ENCODE results near the gene SNRNP27. TPM values are rescaled to one million over a fixed set of nuclear protein-coding genes. Genes with fewer than 3 reads are reported as not detected.
A peak's percentile ranks its signal among the peaks of the same experiment; 100 is the strongest.

Gene SNRNP27
- total and polyA plus RNA-seq, 9 of the 15 experiments (the other 6 are each of a cell fraction or from before 2014, with no cell fraction given) = 29.2 to 102 (median 65.7) TPM

GRCh38 chr2:69934614-69934908 lies 40.8 kb downstream of the SNRNP27 start (continued):
- TF ChIP-seq IRF1 (CRISPR knock-in tag; IDR thresholded peaks at IDR 0.05; ENCODE audit: borderline replicate concordance) (no peak), HNRNPH1 (optimal IDR thresholded peaks at IDR 0.05; ENCODE audit: low read depth, low read length) (no peak), ARID1B (IDR thresholded peaks at IDR 0.05) (0 out of 2 replicates have a peak, but pooled peaks have one; percentile 0), ARNT (IDR thresholded peaks at IDR 0.05) (0 out of 4 replicates have a peak, but pooled peaks of 1 of the 2 experiments have one; percentile 6), ESRRB (CRISPR knock-in tag; IDR thresholded peaks at IDR 0.05; ENCODE audit: borderline replicate concordance) (no peak), ATF7 (IDR thresholded peaks at IDR 0.05) (0 out of 2 replicates have a peak, but pooled peaks have one; percentile 10), CTBP1 (IDR thresholded peaks at IDR 0.05; ENCODE audit: borderline replicate concordance) (0 out of 2 replicates have a peak, but pooled peaks have one; percentile 3), ZNF584 (CRISPR knock-in tag; IDR thresholded peaks at IDR 0.05; ENCODE audit: low read depth) (peak; percentile 71; the same call in 1 of the 2 replicates), BMI1 (IDR thresholded peaks at IDR 0.05; ENCODE audit: low read length) (no peak), DACH1 (IDR thresholded peaks at IDR 0.05; ENCODE audit: partially characterized antibody) (no peak), ZNF408 (CRISPR knock-in tag; IDR thresholded peaks at IDR 0.05; ENCODE audit: low read depth) (no peak), NFYB (IDR thresholded peaks at IDR 0.05; ENCODE audit: extremely low read depth, insufficient read length) (no peak), ZNF184 (CRISPR knock-in tag; IDR thresholded peaks at IDR 0.05) (no peak), PML (IDR thresholded peaks at IDR 0.05; ENCODE audit: low read length) (no peak), ZBTB34 (CRISPR knock-in tag; IDR thresholded peaks at IDR 0.05) (no peak), SMARCA5 (IDR thresholded peaks at IDR 0.05) (no peak), ZNF217 (CRISPR knock-in tag; IDR thresholded peaks at IDR 0.05) (no peak), HDAC8 (tag; IDR thresholded peaks at IDR 0.05) (no peak), E4F1 (CRISPR knock-in tag; IDR thresholded peaks at IDR 0.05; ENCODE audit: borderline replicate concordance) (no peak), ELF2 (CRISPR knock-in tag; IDR thresholded peaks at IDR 0.05) (no peak), ZNF3 (CRISPR knock-in tag; IDR thresholded peaks at IDR 0.05) (no peak)
- TF ChIP-seq, protein P1, sequence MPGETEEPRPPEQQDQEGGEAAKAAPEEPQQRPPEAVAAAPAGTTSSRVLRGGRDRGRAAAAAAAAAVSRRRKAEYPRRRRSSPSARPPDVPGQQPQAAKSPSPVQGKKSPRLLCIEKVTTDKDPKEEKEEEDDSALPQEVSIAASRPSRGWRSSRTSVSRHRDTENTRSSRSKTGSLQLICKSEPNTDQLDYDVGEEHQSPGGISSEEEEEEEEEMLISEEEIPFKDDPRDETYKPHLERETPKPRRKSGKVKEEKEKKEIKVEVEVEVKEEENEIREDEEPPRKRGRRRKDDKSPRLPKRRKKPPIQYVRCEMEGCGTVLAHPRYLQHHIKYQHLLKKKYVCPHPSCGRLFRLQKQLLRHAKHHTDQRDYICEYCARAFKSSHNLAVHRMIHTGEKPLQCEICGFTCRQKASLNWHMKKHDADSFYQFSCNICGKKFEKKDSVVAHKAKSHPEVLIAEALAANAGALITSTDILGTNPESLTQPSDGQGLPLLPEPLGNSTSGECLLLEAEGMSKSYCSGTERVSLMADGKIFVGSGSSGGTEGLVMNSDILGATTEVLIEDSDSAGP (CRISPR knock-in tag; IDR thresholded peaks at IDR 0.05) = no peak
- TF ChIP-seq, protein P2, sequence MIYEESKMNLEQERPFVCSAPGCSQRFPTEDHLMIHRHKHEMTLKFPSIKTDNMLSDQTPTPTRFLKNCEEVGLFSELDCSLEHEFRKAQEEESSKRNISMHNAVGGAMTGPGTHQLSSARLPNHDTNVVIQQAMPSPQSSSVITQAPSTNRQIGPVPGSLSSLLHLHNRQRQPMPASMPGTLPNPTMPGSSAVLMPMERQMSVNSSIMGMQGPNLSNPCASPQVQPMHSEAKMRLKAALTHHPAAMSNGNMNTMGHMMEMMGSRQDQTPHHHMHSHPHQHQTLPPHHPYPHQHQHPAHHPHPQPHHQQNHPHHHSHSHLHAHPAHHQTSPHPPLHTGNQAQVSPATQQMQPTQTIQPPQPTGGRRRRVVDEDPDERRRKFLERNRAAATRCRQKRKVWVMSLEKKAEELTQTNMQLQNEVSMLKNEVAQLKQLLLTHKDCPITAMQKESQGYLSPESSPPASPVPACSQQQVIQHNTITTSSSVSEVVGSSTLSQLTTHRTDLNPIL (CRISPR knock-in tag; IDR thresholded peaks at IDR 0.05) = no peak
